C4-2B (cell line): ENCODE measurements around the gene WDR81.

ENCODE experiments used
- ZFX ChIP-seq: fragments of 450-650 bp; IDR thresholded peaks from 2 replicates; pipeline ENCODE4 v1.6.1; 2017
- TF ChIP-seq, protein P1 (sequence below): fragments of 450-650 bp; conservative IDR thresholded peaks from 2 replicates; pipeline ENCODE4 v1.5.1; 2017; ENCODE audit warnings: mild to moderate bottlenecking

DNA sequence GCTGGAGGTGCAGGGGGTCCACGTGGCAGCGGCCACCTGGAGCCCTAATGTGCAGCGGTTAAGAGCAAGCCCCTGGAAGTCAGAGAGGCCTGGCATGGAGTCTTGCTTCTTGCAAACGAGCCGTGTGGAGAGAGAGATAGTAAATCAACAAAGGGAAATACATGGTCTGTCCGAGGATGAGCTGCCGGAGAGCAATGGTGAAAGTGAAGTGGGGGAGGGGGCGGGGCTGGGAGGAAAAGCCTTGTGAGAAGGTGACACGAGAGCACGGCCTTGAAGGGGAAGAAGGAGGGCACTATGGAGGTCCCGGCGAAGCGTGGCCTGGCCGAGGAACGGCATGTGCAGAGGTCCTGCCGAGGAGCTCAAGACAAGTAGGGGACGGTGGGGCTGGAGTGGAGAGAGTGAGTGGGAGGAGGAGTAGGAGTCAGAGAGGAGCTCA is 31.3 kb downstream of the WDR81 start:
- TF ChIP-seq, protein P1, sequence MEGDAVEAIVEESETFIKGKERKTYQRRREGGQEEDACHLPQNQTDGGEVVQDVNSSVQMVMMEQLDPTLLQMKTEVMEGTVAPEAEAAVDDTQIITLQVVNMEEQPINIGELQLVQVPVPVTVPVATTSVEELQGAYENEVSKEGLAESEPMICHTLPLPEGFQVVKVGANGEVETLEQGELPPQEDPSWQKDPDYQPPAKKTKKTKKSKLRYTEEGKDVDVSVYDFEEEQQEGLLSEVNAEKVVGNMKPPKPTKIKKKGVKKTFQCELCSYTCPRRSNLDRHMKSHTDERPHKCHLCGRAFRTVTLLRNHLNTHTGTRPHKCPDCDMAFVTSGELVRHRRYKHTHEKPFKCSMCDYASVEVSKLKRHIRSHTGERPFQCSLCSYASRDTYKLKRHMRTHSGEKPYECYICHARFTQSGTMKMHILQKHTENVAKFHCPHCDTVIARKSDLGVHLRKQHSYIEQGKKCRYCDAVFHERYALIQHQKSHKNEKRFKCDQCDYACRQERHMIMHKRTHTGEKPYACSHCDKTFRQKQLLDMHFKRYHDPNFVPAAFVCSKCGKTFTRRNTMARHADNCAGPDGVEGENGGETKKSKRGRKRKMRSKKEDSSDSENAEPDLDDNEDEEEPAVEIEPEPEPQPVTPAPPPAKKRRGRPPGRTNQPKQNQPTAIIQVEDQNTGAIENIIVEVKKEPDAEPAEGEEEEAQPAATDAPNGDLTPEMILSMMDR: no peak
- no peak for TF ChIP-seq ZFX
